Rectal smooth muscle tissue (tissue), 1 donor: ENCODE measurements around the gene HIP1.
A peak's percentile ranks its signal among the peaks of the same experiment; 100 is the strongest.

ENCODE experiments used
- H3K27ac ChIP-seq: one replicate; pipeline ENCODE4 v1.7.0; 2013; ENCODE audit warnings: low read depth, low read length, inconsistent platforms
- H3K27me3 ChIP-seq: one replicate; pipeline ENCODE4 v1.7.0; 2013; ENCODE audit warnings: low read length; ENCODE audit not compliant: control insufficient read depth, insufficient read depth
- H3K36me3 ChIP-seq: one replicate; pipeline ENCODE4 v1.7.0; 2013; ENCODE audit warnings: low read length; ENCODE audit not compliant: control insufficient read depth, insufficient read depth
- H3K4me1 ChIP-seq: one replicate; pipeline ENCODE4 v1.7.0; 2013; ENCODE audit warnings: low read length; ENCODE audit not compliant: control insufficient read depth, insufficient read depth
- H3K4me3 ChIP-seq: one replicate; pipeline ENCODE4 v1.7.0; 2013; ENCODE audit warnings: low read length
- H3K9ac ChIP-seq: one replicate; pipeline ENCODE4 v1.7.0; 2013; ENCODE audit warnings: low read length

The HIP1 gene

DNA sequence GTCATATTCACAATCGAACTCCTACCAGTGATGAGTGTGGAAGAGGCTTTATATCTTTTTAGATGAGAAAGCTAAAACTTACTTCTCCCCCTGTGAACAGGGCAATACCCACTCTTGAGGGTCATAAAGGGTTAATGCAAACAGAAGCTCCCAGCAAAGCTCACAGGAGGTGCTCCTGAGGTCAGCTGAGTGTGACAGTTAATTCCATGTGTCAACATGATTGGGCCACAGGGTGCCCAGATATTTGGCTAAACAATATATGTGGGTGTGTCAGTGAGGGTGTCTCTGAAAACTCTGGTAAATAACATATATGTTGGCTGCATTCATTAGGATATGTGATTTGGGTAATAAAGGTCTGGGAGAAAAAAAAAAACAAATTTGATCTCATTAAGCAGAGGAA is 86.0 kb downstream of the HIP1 start:
- Histone ChIP-seq H3K27ac (no peak overlapping the region), H3K27me3 (no peaks in the 10 kb centered on the region), H3K4me3 (no peak overlapping the region), H3K4me1 (no peaks in the 10 kb centered on the region), H3K9ac (no peak overlapping the region), H3K36me3 (no peaks in the 10 kb centered on the region)

GRCh38 chr7:75650681-75651080 is 88.1 kb downstream of the HIP1 start:
- H3K4me1 ChIP-seq, result no peaks in the 10 kb centered on the region
- no peaks in the 10 kb centered on the region for H3K27me3 ChIP-seq
- no peak overlapping the region for H3K27ac ChIP-seq
- H3K36me3 ChIP-seq, result no peaks in the 10 kb centered on the region
- H3K4me3 ChIP-seq, result no peak overlapping the region
- no peak overlapping the region for H3K9ac ChIP-seq

DNA sequence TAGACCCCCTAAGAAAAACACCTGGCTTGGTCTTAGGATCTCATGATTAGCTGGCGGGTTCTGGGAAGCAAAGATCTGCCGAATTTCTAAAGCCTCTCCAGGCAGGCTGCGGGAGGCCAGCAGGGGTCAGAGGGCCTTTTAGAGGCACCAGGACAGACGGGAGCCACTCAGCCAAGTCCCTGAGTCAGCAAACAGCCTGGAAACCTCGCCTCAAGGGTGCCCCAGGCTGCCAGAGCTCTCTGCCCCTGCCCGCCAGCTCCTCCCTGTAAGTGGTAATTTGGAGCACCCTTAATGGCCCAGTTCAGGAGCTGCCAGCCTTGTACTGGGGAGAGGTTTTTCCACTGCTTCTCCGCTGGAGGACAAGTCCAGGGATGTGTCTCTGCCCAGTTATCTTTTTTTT is 88.7 kb downstream of the HIP1 start:
- H3K27ac ChIP-seq, result no peak overlapping the region
- H3K36me3 ChIP-seq, result no peaks in the 10 kb centered on the region
- H3K27me3 ChIP-seq, result no peaks in the 10 kb centered on the region
- no peak overlapping the region for H3K9ac ChIP-seq
- H3K4me3 ChIP-seq, result no peak overlapping the region
- H3K4me1 ChIP-seq, result no peaks in the 10 kb centered on the region

DNA sequence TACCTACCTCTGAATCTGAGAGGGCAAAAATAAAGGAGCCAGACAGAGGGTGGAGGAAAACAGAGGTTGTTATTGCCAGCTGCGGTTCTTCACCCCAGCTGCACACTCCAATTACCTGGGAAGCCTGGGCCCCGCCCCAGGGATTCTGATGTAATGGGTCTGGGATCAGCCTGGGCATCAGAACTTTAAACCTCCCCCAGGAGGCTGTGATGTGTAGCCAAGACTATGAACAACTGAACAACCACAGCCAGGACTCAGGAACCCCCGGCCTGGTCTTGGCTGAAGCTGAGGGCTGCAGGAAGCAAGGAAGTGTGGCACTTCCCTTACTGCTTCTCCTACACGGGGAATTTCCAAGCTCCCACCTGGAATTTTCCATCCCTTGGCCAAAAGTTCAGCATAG is 89.3 kb downstream of the HIP1 start:
- H3K27ac ChIP-seq, result no peak overlapping the region
- H3K9ac ChIP-seq, result no peak overlapping the region
- no peaks in the 10 kb centered on the region for H3K27me3 ChIP-seq
- no peak overlapping the region for H3K4me3 ChIP-seq
- H3K4me1 ChIP-seq, result no peaks in the 10 kb centered on the region
- no peaks in the 10 kb centered on the region for H3K36me3 ChIP-seq

DNA sequence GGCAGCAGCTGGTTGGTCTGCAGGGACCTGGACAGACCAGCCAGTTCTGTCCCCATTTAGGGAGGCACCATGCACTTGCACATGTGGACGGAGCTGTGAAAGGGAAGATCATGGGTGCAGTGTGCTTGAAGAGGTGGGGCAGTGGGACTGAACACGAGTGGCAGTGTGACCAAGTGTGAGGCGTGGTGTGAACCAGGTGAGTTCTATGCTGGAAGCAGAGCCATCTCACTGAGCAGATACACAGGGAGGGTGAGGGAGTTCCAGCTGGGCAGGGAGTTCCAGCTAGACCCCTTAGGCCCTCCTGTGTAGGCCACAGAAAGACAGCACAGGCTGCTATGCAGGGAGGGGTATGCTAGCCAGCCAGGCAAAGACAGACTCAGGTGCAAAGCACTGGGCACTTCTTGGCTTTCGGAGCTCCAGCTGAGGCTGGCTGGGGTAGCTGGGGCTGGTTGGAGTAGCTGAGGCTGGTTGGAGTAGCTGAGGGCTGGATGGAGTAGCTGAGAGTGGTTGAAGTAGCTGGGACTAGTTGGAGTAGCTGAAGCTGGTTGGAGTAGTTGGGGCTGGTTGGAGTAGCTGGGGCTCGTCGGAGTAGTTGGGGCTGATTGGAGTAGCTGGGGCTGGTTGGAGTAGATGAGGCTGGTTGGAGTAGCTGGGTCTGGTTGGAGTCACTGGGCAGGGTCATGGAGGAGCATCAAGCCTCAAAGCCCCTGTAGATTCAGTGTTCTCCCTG is 90.9 kb downstream of the HIP1 start:
- Histone ChIP-seq H3K4me3 (no peak overlapping the region), H3K27me3 (no peaks in the 10 kb centered on the region), H3K4me1 (no peaks in the 10 kb centered on the region)

GRCh38 chr7:75646571-75647102 is 92.1 kb downstream of the HIP1 start:
- no peaks in the 10 kb centered on the region for H3K36me3 ChIP-seq
- no peak overlapping the region for H3K9ac ChIP-seq
- no peaks in the 10 kb centered on the region for H3K4me1 ChIP-seq
- H3K4me3 ChIP-seq, result no peak overlapping the region
- no peaks in the 10 kb centered on the region for H3K27me3 ChIP-seq
- no peak overlapping the region for H3K27ac ChIP-seq

More for the DNA sequence above, 90.9 kb downstream of the HIP1 start:
- Histone ChIP-seq H3K27ac (no peak overlapping the region), H3K36me3 (no peaks in the 10 kb centered on the region), H3K9ac (no peak overlapping the region)

- no peak overlapping the region for H3K27ac ChIP-seq
- no peaks in the 10 kb centered on the region for H3K27me3 ChIP-seq
- H3K4me1 ChIP-seq, result no peaks in the 10 kb centered on the region
- no peak overlapping the region for H3K4me3 ChIP-seq
- H3K9ac ChIP-seq, result no peak overlapping the region
- no peaks in the 10 kb centered on the region for H3K36me3 ChIP-seq
Measured at GRCh38 chr7:75645570-75645969, 93.2 kb downstream of the HIP1 start.

DNA sequence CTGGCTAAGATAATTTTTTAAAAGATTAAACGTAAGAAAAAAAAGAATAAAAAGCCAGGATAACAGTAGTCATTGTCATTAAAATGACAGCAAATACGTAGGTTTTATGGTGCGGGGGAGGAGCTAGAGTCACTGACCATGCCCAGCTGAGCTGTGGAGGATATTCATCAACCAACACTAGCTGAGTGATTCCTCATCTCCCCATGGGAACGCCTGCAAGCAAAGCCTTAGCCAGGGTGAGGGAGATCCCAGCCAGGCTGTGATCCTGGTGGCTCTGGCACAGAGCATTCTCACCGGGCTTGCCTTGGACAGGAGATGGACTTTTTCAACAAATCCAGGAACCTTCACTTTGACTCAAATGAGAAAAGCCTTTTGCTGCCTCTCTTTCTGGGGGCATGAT is 94.2 kb downstream of the HIP1 start:
- Histone ChIP-seq H3K9ac (no peak overlapping the region), H3K4me3 (no peak overlapping the region), H3K36me3 (no peaks in the 10 kb centered on the region), H3K4me1 (peaks cover under 1% of the 10 kb centered on the region), H3K27me3 (no peaks in the 10 kb centered on the region), H3K27ac (no peak overlapping the region)

GRCh38 chr7:75642810-75643486 is 95.8 kb downstream of the HIP1 start:
- Histone ChIP-seq H3K27me3 (no peaks in the 10 kb centered on the region), H3K9ac (no peak overlapping the region), H3K27ac (no peak overlapping the region), H3K4me1 (peaks cover 6% of the 10 kb centered on the region), H3K4me3 (no peak overlapping the region), H3K36me3 (no peaks in the 10 kb centered on the region)

DNA sequence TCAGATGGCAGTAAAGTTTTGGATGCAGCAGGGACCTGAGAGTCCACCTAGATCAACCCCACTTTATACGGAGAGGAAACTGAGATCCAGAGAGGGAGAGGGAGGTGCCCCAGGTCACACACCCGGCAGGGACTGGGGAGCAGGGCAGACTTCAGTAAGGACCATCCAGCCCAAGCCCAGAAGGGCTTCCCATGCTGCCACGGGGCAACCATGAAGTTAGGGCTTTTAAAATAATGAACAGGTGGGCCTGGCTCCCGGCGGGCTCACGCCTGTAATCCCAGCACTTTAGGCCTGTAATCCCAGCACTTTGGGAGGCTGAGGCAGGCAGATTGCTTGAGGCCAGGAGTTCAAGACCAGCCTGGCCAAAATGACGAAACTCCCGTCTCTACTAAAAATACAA is 98.5 kb downstream of the HIP1 start:
- Histone ChIP-seq H3K4me3 (no peak overlapping the region), H3K36me3 (no peaks in the 10 kb centered on the region), H3K27me3 (no peaks in the 10 kb centered on the region), H3K9ac (no peak overlapping the region), H3K27ac (no peak overlapping the region), H3K4me1 (peaks cover 6% of the 10 kb centered on the region)

DNA sequence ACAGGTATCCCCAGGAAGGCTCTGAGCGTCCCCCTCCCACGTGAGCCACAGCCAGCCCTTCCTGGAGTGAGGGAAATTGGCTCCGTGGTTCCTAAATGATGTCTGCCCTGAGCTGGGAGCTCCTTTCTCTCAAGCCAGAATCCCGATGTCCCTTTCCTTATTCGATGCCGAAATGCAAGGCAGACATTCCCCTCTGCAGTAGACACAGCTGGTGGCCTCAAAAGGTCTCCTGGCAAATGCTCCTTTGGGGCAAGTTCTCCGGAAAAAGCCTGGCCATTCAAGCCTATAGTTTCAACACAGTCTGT is 98.9 kb downstream of the HIP1 start:
- Histone ChIP-seq H3K9ac (no peak overlapping the region), H3K27ac (no peak overlapping the region), H3K4me3 (peak overlapping the region; percentile 75)

DNA sequence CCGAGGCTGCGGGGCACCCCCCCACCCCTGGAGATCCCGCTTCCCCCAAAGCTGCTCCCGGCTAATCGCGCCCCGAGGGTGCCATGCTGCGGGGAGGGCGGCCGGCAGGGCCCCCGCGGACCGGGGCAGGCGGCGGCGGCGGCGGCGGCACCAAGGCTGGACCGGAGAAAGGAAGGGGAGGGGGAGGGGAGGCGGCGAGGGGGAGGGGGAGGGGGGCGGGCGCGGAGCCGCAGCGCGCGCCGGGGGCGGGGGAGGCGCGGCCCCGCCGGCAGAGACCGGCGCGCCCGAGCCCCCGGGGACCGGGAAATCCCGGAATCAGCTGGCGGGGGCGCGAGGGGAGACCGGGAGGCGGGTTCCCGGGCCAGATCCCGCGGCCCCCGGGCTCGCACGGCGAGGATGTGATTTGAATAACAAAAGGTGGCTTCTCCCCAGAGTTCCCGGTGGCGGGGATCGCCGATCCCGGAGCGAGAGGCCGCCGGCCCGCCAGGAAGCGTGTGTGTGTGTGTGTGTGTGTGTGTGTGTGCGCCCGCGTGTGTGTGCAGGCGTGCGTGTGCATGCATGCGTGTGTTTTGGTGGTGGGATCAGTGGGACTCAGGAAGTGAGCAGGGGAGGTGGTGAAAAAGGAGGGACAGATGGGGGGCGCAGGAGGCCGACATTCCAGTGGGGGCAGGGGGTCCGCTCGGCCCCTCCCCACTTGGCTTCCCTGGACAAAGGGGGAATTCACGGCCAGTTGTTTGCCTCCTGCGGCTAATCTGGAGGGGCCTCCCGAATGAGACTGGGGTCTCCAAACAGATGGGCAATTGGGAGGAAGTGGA is 99.5 kb downstream of the HIP1 start:
- H3K36me3 ChIP-seq, result no peaks in the 10 kb centered on the region
- H3K4me1 ChIP-seq, result peaks cover 6% of the 10 kb centered on the region
- H3K27ac ChIP-seq, result no peak overlapping the region
- peak overlapping the region; percentile 75 for H3K4me3 ChIP-seq
- no peaks in the 10 kb centered on the region for H3K27me3 ChIP-seq
- H3K9ac ChIP-seq, result no peak overlapping the region

More for the DNA sequence above, 98.9 kb downstream of the HIP1 start:
- peaks cover 6% of the 10 kb centered on the region for H3K4me1 ChIP-seq
- H3K27me3 ChIP-seq, result no peaks in the 10 kb centered on the region
- no peaks in the 10 kb centered on the region for H3K36me3 ChIP-seq
